Neural crest cell (in vitro differentiated cells): ENCODE data around the gene ZKSCAN8. TPM values are rescaled to one million over a fixed set of nuclear protein-coding genes. Genes with fewer than 3 reads are reported as not detected.
"Not testable (repeated sequence)": the region's sequence is repeated elsewhere in the genome, so short reads cannot be mapped to it uniquely, and the experiment has no call there.

ENCODE experiments used
- DNase-seq: peaks from one replicate; pipeline ENCODE4 v3.0.0; 2021; ENCODE audit warnings: low read depth, mixed read lengths, low spot score
- H3K27ac Mint-ChIP-seq: one replicate; pipeline ENCODE4 v1.8.0; 2021; ENCODE audit warnings: mild to moderate bottlenecking, mixed read lengths; ENCODE audit not compliant: unreplicated experiment
- H3K27me3 Mint-ChIP-seq: 2 replicates; pipeline ENCODE4 v1.8.0; 2021; ENCODE audit warnings: low read depth, mild to moderate bottlenecking, mixed read lengths
- H3K36me3 Mint-ChIP-seq: 2 replicates; pipeline ENCODE4 v1.8.0; 2021; ENCODE audit warnings: low read depth, mild to moderate bottlenecking, mixed read lengths
- H3K4me1 Mint-ChIP-seq: 2 replicates; pipeline ENCODE4 v1.8.0; 2021; ENCODE audit warnings: mixed read lengths
- H3K4me3 Mint-ChIP-seq: one replicate; pipeline ENCODE4 v1.8.0; 2021; ENCODE audit warnings: mild to moderate bottlenecking, mixed read lengths
- H3K9me3 Mint-ChIP-seq: 2 replicates; pipeline ENCODE4 v1.8.0; 2021; ENCODE audit warnings: mixed read lengths
- long read RNA-seq: library from polyadenylated mRNA; unstranded; transcript quantifications from one replicate; pipeline ENCODE4 v2.0.0, GENCODE V29; 2020
- total RNA-seq: library from RNA; stranded (reverse); gene quantifications from 2 replicates; pipeline ENCODE4 v1.2.1, GENCODE V29; 2021
- TF ChIP-seq, protein P1 (sequence below): fragments of 200-600 bp; sonication (generic); conservative IDR thresholded peaks from 2 replicates; pipeline ENCODE4 v1.5.0; 2021; ENCODE audit warnings: antibody characterized with exemption, mild to moderate bottlenecking

ZKSCAN8 gene
- total RNA-seq: 37.9 and 40.1 TPM in 2 replicates
- long read RNA-seq, partial matches to known transcripts: 0 of 3 reads
- long read RNA-seq, other reads (novel, unspliced or antisense): 3 of 3 reads

- Mint-ChIP-seq H3K4me3 (peak within 1 kb of the TSS; percentile 99), H3K9me3 (no peaks in the 10 kb centered on the region), H3K27me3 (peaks cover 11% of the 10 kb centered on the region), H3K4me1 (peaks cover 40% of the 10 kb centered on the region), H3K36me3 (peaks cover 14% of the 10 kb centered on the region), H3K27ac (peak within 1 kb of the TSS; percentile 98)
- DNase-seq: peak; percentile 67
- TF ChIP-seq, protein P1, sequence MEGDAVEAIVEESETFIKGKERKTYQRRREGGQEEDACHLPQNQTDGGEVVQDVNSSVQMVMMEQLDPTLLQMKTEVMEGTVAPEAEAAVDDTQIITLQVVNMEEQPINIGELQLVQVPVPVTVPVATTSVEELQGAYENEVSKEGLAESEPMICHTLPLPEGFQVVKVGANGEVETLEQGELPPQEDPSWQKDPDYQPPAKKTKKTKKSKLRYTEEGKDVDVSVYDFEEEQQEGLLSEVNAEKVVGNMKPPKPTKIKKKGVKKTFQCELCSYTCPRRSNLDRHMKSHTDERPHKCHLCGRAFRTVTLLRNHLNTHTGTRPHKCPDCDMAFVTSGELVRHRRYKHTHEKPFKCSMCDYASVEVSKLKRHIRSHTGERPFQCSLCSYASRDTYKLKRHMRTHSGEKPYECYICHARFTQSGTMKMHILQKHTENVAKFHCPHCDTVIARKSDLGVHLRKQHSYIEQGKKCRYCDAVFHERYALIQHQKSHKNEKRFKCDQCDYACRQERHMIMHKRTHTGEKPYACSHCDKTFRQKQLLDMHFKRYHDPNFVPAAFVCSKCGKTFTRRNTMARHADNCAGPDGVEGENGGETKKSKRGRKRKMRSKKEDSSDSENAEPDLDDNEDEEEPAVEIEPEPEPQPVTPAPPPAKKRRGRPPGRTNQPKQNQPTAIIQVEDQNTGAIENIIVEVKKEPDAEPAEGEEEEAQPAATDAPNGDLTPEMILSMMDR: no peak
Observed at GRCh38 chr6:28141500-28142329, at the start of gene ZKSCAN8. TSS of gene ZKSCAN8 (plus strand) at chr6:28141883. CDS start at chr6:28148408, 6,525 bp downstream.

DNA sequence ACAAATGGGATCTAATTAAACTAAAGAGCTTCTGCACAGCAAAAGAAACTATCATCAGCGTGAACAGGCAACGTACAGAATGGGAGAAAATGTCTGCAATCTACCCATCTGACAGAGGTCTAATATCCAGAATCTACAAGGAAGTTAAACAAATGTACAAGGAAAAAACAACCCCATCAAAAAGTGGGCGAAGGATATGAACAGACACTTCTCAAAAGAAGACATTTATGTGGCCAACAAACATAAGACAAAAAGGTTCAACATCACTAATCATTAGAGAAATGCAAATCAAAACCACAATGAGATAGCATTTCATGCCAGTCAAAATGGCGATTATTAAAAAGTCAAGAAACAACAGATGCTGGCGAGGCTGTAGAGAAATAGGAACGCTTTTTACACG is 39.5 kb upstream of the ZKSCAN8 start:
- Mint-ChIP-seq H3K4me1 (peaks cover 10% of the 10 kb centered on the region), H3K9me3 (peaks cover 10% of the 10 kb centered on the region), H3K27me3 (peaks cover 32% of the 10 kb centered on the region)
- H3K4me3 Mint-ChIP-seq, DNase-seq, H3K36me3 Mint-ChIP-seq, H3K27ac Mint-ChIP-seq: not testable (repeated sequence)

- not testable (repeated sequence) for H3K36me3 Mint-ChIP-seq, DNase-seq, H3K9me3 Mint-ChIP-seq, H3K27ac Mint-ChIP-seq
- Mint-ChIP-seq H3K4me1 (peaks cover 10% of the 10 kb centered on the region), H3K4me3 (peak overlapping the region; percentile 51), H3K27me3 (peaks cover 32% of the 10 kb centered on the region)
Observed at GRCh38 chr6:28102699-28103098, 39.0 kb upstream of the ZKSCAN8 start.

- peak overlapping the region; percentile 62 for H3K27ac Mint-ChIP-seq
- peak; percentile 65 for DNase-seq
- peaks cover 32% of the 10 kb centered on the region for H3K27me3 Mint-ChIP-seq
- H3K4me1 Mint-ChIP-seq: peaks cover 10% of the 10 kb centered on the region
- peaks cover 5% of the 10 kb centered on the region for H3K9me3 Mint-ChIP-seq
- H3K36me3 Mint-ChIP-seq: peaks cover 3% of the 10 kb centered on the region
- TF ChIP-seq, protein P1: peak; percentile 70
- peak overlapping the region; percentile 93 for H3K4me3 Mint-ChIP-seq
Observed at GRCh38 chr6:28104392-28105244, 37.1 kb upstream of the ZKSCAN8 start.

DNA sequence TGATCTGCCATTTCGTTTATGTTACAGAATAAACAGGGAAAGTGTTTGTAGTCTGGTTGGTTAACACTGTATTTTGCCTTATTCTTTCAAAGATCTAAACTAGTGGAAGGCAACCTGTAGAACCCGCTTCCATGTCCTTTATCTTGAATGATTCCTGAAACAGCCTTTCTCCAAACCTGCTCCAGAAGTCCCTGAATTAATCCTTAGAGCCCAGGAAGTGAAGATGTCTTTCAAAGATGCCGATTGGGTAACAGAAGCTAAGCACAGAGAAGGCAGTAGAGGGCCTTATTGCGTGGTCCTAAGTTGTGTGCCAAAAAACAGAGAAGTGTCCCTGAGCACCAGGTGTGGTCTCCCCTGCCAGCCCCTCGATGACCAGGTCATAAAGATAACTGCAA is 36.4 kb upstream of the ZKSCAN8 start:
- Mint-ChIP-seq H3K4me1 (peaks cover 10% of the 10 kb centered on the region), H3K27ac (no peak overlapping the region), H3K4me3 (peak overlapping the region; percentile 93), H3K27me3 (peaks cover 27% of the 10 kb centered on the region), H3K9me3 (peaks cover 5% of the 10 kb centered on the region), H3K36me3 (peaks cover 3% of the 10 kb centered on the region)
- no peak for DNase-seq
- TF ChIP-seq, protein P1: no peak

- no peak for DNase-seq
- Mint-ChIP-seq H3K4me1 (peaks cover 10% of the 10 kb centered on the region), H3K4me3 (no peak overlapping the region), H3K27me3 (peaks cover 6% of the 10 kb centered on the region), H3K27ac (no peak overlapping the region), H3K36me3 (peaks cover 3% of the 10 kb centered on the region), H3K9me3 (peaks cover 3% of the 10 kb centered on the region)
- TF ChIP-seq, protein P1: no peak
Observed at GRCh38 chr6:28107506-28107905, 34.2 kb upstream of the ZKSCAN8 start.
